GM18526 (cell line): Measurements from ENCODE around the gene PDZD2.

Source experiments
- POLR2A ChIP-seq: IDR thresholded peaks from 3 replicates; pipeline ENCODE4 v1.6.1; 2011; ENCODE audit not compliant: insufficient read length; ENCODE audit errors: extremely low read depth

Gene PDZD2

DNA sequence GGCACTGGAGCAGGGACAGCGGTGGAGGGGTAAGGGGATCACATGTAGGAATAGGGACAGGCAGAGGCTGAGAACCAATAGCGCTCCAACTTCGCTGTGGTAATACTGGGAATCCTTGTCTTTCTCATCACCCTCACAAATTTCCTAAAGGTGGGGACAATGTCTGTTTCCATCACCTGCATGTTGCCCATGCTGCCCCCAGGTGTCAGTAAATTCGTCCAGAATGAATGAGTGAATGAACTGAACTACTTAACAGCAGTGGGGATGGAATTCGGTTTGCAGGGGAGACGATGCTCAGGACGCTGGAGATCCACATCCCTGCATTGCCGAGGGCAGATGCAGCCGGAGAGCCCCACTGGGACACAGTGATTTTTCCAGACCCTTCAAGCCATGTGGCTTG, 129.9 kb downstream of the PDZD2 start:
- TF ChIP-seq POLR2A = no peak

- no peak for TF ChIP-seq POLR2A
Measured at GRCh38 chr5:31769530-31769929, 130.6 kb downstream of the PDZD2 start.

DNA sequence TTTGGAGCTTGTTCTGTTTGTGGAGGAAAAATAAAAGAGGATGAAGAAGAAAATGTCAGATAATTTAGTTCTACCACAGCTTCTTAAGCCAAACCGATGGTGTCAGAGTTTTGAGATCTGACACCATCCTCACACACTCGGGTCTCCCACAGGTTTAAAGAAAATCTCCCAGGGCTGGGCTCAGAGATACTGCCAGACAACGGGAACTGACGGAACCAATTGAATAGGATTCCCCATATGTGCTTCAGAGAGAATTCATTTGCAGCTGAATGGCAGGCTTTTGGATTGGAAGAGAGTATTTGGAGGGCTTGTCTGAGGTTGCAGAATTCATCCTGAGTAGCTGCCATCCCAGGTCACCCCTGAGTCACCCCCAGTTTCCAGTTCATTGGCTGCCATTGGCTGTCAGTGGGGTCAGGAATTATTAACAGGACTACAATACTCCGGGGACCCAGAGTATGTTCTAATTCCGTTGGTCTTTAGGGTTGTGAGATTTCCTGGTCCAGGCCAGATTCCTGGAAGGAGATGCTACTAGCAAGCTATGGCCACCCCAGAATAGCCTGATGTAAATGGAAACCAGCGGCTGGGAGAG, 131.3 kb downstream of the PDZD2 start:
- no peak for TF ChIP-seq POLR2A

DNA sequence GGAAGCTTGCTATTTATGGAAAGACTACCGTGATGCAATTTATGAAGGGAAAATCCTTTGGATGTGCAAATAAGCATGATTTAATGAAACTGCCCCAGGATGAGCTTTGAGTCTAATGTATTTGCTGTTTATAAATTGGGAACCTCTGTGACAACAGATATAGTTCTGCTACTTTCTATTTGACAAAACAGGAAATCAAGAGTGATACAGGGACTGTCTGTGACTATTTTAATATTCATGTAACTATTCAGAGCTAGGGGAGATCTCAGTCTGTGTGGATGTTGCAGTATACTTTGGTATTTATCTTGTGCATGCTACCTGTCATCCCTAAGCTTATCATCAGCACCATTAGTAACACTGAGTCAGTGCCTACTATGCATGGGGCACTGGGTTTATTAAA, 132.1 kb downstream of the PDZD2 start:
- TF ChIP-seq POLR2A = no peak

DNA sequence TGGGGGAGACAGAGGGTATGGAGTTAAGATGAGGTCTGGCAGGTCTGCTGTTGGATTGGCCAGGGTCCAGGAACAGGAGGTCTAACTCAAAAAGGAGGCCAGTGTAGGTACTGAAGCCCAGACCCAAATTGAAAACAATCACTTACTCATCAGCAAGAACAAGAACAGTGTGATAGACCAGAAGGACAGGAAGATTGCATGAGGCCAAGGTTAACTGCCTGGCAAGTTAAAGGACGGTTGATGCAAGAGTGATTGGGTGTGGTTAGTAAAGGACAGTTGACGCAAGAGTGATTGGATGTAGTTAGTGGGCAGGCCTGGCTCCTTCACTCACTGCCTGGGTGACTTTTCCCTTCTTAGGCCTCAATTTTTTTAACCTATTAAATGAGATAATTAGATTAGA, 132.6 kb downstream of the PDZD2 start:
- no peak for TF ChIP-seq POLR2A

GRCh38 chr5:31776976-31777651, 138.2 kb downstream of the PDZD2 start:
- TF ChIP-seq POLR2A = no peak

- no peak for TF ChIP-seq POLR2A
Measured at GRCh38 chr5:31781772-31782171, 142.8 kb downstream of the PDZD2 start.

DNA sequence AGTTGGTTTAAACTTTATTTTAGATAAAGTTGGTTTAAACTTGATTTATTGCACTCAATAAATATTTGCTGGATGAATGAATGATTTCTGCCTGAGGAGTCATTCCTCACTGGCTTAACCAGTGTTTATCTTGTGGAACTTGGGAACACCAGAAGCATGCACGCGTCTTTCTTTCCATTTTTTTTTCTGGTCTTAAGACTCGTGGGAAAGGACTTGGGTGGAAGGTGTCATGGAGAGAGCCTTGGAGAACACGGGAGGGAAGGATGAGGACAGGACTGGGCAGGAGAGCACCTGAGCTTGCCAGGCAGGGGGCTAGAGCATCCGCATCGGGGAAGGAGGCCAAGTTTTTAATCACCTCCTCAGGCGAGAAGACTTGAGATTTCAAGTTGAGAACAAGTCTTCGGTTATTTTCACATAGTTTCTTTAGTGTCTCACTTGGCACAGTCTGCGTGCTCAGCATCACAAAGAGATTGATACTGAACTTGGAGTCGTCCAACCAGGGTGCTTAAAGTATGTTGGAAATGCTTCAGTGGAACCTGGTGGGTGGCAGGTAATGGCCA, 144.2 kb downstream of the PDZD2 start:
- no peak for TF ChIP-seq POLR2A

DNA sequence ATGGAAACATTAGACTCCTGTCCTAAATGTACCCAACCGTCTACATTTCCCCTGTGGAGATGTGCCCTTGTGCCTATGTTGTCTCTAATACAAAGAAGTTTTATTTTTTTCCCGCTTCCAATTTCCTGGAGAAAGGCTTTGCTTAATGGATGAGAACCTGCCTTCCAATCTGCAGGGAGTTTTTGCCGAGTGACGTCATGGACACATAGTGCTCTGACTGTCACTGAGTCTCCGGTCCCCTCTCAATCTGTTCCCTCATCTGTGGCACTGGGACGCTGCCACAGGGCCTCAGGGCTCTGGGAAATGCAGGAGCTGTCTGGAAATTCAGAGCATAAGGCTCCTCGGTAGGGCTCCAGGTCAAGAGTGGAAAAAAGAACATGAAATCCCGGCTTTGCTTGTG, 144.8 kb downstream of the PDZD2 start:
- no peak for TF ChIP-seq POLR2A

GRCh38 chr5:31786090-31786631, 147.2 kb downstream of the PDZD2 start:
- TF ChIP-seq POLR2A = no peak

DNA sequence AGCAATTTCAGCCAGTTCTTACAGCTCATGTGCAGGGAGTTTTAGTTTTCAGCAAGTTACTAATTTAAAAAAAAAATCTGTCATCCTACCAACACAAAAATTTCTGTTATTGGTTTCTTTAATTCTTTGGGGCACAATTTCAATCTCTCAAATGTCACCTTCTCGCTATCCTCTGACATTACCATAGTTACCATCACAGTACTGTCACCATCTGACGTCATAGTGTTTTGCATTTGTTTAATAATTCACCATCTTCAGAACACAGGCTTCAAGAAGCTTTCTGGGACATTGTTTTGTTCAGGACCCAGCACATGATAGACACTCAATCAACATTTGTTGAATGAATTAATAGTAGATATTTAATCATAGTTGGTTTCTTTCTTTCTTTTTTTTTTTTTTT, 155.1 kb downstream of the PDZD2 start:
- TF ChIP-seq POLR2A = no peak

DNA sequence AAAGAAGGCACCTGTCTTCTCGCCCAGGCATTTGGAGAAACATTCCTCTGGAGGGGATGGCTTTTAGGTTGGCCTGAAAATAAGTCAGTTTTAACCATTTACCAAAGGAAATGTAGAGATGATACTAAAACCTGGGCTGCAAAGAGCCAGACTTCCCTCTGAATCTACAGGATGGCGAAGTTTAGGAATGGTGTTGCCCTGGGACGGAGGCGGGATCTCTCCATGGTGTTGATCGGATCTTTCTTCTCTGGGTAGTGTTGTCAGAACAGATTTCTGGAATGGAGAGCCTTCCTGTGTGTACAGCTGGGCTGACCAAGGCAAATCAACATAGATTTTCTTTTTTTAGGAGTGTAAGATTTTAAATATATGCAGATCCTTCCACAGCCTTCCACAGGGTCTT, 159.2 kb downstream of the PDZD2 start:
- TF ChIP-seq POLR2A = no peak

GRCh38 chr5:31800351-31800750, 161.4 kb downstream of the PDZD2 start:
- TF ChIP-seq POLR2A = no peak

DNA sequence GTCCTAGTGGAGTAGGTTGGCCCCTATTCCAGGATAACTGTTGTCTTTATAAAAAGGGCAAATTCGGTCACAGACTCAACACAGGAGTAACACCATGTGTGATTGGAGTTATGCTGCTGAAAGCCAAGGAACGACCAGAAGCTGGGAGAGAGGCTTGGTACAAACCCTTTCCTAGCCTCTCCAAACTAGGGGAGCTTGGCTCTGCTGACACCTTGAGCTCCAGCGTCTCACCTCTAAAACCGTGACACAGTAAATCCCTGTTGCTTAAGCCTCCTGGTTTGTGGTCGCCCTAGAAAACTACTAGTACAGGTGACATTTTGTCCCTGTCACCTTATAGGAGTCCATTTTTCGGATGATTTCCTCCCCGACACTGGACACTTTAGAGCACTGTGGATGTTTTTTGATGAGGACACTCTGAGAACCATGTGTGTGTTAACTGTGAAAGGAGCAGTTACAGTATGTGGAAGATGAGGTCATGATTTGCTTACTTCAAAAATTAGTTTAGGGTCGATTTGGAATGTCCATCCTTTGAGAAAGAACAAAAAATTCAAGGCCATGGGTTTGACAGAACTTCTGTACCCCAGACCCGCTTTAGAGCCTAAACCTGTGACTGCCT, 167.0 kb downstream of the PDZD2 start:
- TF ChIP-seq POLR2A = no peak

DNA sequence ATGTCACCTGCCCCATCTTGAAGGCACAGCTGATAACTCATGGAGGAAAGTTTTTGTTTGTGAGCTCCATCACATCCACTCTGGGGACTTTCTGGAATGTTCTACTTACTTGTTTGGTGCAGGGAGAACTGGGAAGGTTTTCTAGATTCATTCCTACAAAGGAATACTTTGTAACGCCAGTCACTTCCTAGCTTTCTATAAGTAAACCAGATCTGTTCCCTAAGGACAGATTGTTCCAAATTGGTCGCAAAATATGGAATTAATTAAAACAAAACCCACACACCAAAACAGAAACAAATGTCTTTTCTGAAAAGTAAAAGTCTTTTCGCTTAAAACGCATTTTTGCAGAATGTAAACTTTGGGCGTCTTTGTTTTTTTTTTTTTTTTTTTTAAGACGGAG, 167.6 kb downstream of the PDZD2 start:
- no peak for TF ChIP-seq POLR2A
